ENCODE measurements around the gene LPAR1. TPM values are rescaled to one million over a fixed set of nuclear protein-coding genes. Genes with fewer than 3 reads are reported as not detected.

The LPAR1 gene
- total RNA-seq, 1 donor from 2014 or later = 11.5 TPM

DNA sequence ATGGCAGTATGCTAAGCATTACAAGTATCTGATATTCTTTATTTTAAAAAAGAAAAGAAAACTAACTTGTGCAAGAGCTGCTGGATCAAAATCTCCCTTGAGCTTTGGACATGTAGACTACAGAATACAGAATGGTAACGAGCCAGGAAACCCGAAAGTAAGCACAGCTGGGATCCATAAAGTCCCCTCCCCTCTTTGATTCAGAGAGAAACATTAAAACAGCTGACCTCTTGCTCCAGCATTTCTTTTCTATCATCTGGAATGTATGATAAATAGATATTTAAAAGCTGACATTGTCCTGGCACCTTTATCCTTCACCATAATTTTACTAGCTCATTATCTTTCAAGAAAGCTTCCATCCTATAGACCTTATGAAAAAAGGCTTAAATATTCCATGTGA is 28.2 kb upstream of the LPAR1 start:
- TF ChIP-seq, protein P1, sequence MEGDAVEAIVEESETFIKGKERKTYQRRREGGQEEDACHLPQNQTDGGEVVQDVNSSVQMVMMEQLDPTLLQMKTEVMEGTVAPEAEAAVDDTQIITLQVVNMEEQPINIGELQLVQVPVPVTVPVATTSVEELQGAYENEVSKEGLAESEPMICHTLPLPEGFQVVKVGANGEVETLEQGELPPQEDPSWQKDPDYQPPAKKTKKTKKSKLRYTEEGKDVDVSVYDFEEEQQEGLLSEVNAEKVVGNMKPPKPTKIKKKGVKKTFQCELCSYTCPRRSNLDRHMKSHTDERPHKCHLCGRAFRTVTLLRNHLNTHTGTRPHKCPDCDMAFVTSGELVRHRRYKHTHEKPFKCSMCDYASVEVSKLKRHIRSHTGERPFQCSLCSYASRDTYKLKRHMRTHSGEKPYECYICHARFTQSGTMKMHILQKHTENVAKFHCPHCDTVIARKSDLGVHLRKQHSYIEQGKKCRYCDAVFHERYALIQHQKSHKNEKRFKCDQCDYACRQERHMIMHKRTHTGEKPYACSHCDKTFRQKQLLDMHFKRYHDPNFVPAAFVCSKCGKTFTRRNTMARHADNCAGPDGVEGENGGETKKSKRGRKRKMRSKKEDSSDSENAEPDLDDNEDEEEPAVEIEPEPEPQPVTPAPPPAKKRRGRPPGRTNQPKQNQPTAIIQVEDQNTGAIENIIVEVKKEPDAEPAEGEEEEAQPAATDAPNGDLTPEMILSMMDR (IDR thresholded peaks at IDR 0.05; ENCODE audit: insufficient read depth, low read depth, low read length) = no peak
- no peak for TF ChIP-seq EZH2 (IDR thresholded peaks at IDR 0.05; ENCODE audit: insufficient read depth, low read length)
- no peak for FAIRE-seq
- no peaks in the 10 kb centered on the region for H3K27me3 ChIP-seq (ENCODE audit: insufficient read depth, low read length)
- no peaks in the 10 kb centered on the region for H3K36me3 Mint-ChIP-seq (ENCODE audit: low read depth, unreplicated experiment)
- H3K4me3 Mint-ChIP-seq (ENCODE audit: unreplicated experiment) = no peak overlapping the region
- H3K4me2 ChIP-seq (ENCODE audit: low read length) = no peak overlapping the region
- no peaks in the 10 kb centered on the region for H3K79me2 ChIP-seq (ENCODE audit: insufficient read depth, low read length)
- H4K20me1 ChIP-seq (ENCODE audit: insufficient read depth, low read length) = no peaks in the 10 kb centered on the region
- H2AFZ ChIP-seq (ENCODE audit: low read depth, low read length) = no peak overlapping the region
- no peaks in the 10 kb centered on the region for H3K9me3 Mint-ChIP-seq (ENCODE audit: unreplicated experiment)
- no peaks in the 10 kb centered on the region for H3K4me1 ChIP-seq (ENCODE audit: insufficient read depth, low read length)
- H3K36me3 ChIP-seq (ENCODE audit: insufficient read depth, low read length) = no peaks in the 10 kb centered on the region
- no peak for DNase-seq (ENCODE audit: low read depth)
- no peaks in the 10 kb centered on the region for H3K4me1 Mint-ChIP-seq (ENCODE audit: low read depth, unreplicated experiment)
- H3K4me3 ChIP-seq (ENCODE audit: insufficient read depth, low read depth, low read length) = no peak overlapping the region
- H3K9ac ChIP-seq (ENCODE audit: low read length) = no peak overlapping the region
- H3K27me3 Mint-ChIP-seq (ENCODE audit: low read depth, unreplicated experiment) = peaks cover 2% of the 10 kb centered on the region
- H3K27ac ChIP-seq (ENCODE audit: low read depth, low read length) = no peak overlapping the region
- no peak overlapping the region for H3K27ac Mint-ChIP-seq (ENCODE audit: unreplicated experiment)
- H3K9me3 ChIP-seq (ENCODE audit: insufficient read depth, low read depth, low read length) = no peaks in the 10 kb centered on the region

DNA sequence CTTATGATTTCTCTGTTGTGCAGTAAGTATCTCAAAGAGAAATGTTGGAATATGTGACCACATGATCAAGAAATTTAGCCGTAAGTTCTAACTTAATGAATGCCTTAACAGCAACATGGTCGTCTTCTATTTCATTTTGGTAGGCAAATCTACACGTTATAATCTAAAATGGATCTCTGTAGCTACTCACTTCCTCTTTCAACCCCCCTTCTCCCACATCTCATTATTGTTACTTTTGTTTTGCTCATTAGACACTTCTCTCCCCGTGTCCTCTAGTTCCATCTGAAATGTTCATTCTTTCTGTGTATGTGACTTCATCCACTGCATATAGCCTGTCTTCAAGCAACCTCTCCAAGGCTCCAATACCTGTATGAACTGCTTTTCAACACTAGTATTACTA is 27.1 kb upstream of the LPAR1 start:
- Mint-ChIP-seq H3K27ac (ENCODE audit: unreplicated experiment) (no peak overlapping the region), H3K27me3 (ENCODE audit: low read depth, unreplicated experiment) (peaks cover 2% of the 10 kb centered on the region), H3K4me3 (ENCODE audit: unreplicated experiment) (no peak overlapping the region), H3K36me3 (ENCODE audit: low read depth, unreplicated experiment) (no peaks in the 10 kb centered on the region), H3K4me1 (ENCODE audit: low read depth, unreplicated experiment) (no peaks in the 10 kb centered on the region), H3K9me3 (ENCODE audit: unreplicated experiment) (no peaks in the 10 kb centered on the region)
- Histone ChIP-seq H3K36me3 (ENCODE audit: insufficient read depth, low read length) (no peaks in the 10 kb centered on the region), H3K27ac (ENCODE audit: low read depth, low read length) (no peak overlapping the region), H4K20me1 (ENCODE audit: insufficient read depth, low read length) (no peaks in the 10 kb centered on the region), H3K9me3 (ENCODE audit: insufficient read depth, low read depth, low read length) (no peaks in the 10 kb centered on the region), H3K4me1 (ENCODE audit: insufficient read depth, low read length) (no peaks in the 10 kb centered on the region), H3K9ac (ENCODE audit: low read length) (no peak overlapping the region), H2AFZ (ENCODE audit: low read depth, low read length) (no peak overlapping the region), H3K4me3 (ENCODE audit: insufficient read depth, low read depth, low read length) (no peak overlapping the region), H3K4me2 (ENCODE audit: low read length) (no peak overlapping the region), H3K79me2 (ENCODE audit: insufficient read depth, low read length) (no peaks in the 10 kb centered on the region), H3K27me3 (ENCODE audit: insufficient read depth, low read length) (no peaks in the 10 kb centered on the region)
- DNase-seq (ENCODE audit: low read depth) = no peak
- TF ChIP-seq EZH2 (IDR thresholded peaks at IDR 0.05; ENCODE audit: insufficient read depth, low read length) = no peak
- TF ChIP-seq, protein P1 (IDR thresholded peaks at IDR 0.05; ENCODE audit: insufficient read depth, low read depth, low read length) = no peak
- FAIRE-seq = no peak

DNA sequence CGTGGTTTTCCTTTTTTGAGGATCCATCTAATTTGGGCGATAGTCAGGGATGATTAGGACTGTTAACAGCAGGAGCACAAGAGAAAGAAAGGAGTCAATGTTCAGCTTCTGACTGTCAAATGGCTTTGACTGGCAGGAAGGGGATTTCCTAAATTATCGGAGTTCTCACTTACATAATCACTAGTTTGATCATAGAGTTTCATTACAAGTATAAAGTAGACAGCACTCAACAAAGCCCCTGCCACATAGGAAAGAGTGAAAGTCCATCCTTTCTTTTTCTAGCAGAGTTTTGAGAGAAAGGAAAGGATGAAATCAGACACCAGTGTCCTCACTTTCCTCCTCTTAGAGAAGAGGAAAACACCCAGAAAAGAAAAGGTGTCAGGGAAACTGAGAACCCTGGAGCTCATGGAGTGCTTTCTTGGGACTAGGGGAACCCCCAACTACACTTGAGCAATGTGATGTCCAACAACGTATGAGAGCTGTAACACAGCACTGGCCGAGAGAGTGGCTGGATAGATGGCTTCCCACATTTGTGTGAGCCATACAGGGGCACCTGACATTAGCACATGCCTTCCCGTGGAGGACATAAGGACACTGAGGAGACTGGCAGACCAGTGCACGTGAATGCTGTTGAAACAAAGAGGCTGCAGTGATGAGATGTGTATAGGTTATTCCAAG is 26.0 kb upstream of the LPAR1 start:
- Histone ChIP-seq H4K20me1 (ENCODE audit: insufficient read depth, low read length) (no peaks in the 10 kb centered on the region), H3K27me3 (ENCODE audit: insufficient read depth, low read length) (no peaks in the 10 kb centered on the region), H3K27ac (ENCODE audit: low read depth, low read length) (no peak overlapping the region), H3K9ac (ENCODE audit: low read length) (no peak overlapping the region), H2AFZ (ENCODE audit: low read depth, low read length) (no peak overlapping the region), H3K9me3 (ENCODE audit: insufficient read depth, low read depth, low read length) (no peaks in the 10 kb centered on the region), H3K4me2 (ENCODE audit: low read length) (no peak overlapping the region), H3K79me2 (ENCODE audit: insufficient read depth, low read length) (no peaks in the 10 kb centered on the region), H3K36me3 (ENCODE audit: insufficient read depth, low read length) (no peaks in the 10 kb centered on the region), H3K4me3 (ENCODE audit: insufficient read depth, low read depth, low read length) (no peak overlapping the region), H3K4me1 (ENCODE audit: insufficient read depth, low read length) (no peaks in the 10 kb centered on the region)
- H3K27me3 Mint-ChIP-seq (ENCODE audit: low read depth, unreplicated experiment) = peaks cover 2% of the 10 kb centered on the region
- H3K27ac Mint-ChIP-seq (ENCODE audit: unreplicated experiment) = no peak overlapping the region
- H3K36me3 Mint-ChIP-seq (ENCODE audit: low read depth, unreplicated experiment) = no peaks in the 10 kb centered on the region
- H3K4me1 Mint-ChIP-seq (ENCODE audit: low read depth, unreplicated experiment) = no peaks in the 10 kb centered on the region
- FAIRE-seq (no peak), DNase-seq (ENCODE audit: low read depth) (no peak)
- H3K9me3 Mint-ChIP-seq (ENCODE audit: unreplicated experiment) = no peaks in the 10 kb centered on the region
- TF ChIP-seq, protein P1 (IDR thresholded peaks at IDR 0.05; ENCODE audit: insufficient read depth, low read depth, low read length) = no peak
- TF ChIP-seq EZH2 (IDR thresholded peaks at IDR 0.05; ENCODE audit: insufficient read depth, low read length) = no peak
- H3K4me3 Mint-ChIP-seq (ENCODE audit: unreplicated experiment) = no peak overlapping the region

All from astrocyte (in vitro differentiated cells and primary cell).